Astrocyte of the cerebellum (primary cell): Measurements from ENCODE around the gene ADAMTS4.

ENCODE experiments used
- DNase-seq: peaks from one replicate; pipeline ENCODE4 v3.0.0-alpha.2; 2011; ENCODE audit warnings: low read depth
- H3K4me3 ChIP-seq: 2 replicates; pipeline ENCODE4 v1.5.1; 2011; ENCODE audit warnings: mild to moderate bottlenecking, low read depth, low read length, moderate library complexity
- in situ Hi-C: cut with HindIII; loops from 2 replicates; pipeline ENCODE4 v1.10.0; 2017; ENCODE audit warnings: low sequenced_read_pairs
- TF ChIP-seq, protein P1 (sequence below): IDR thresholded peaks from 2 replicates; pipeline ENCODE4 v1.5.1; 2012; ENCODE audit warnings: low read length, low read depth, moderate library complexity, mild to moderate bottlenecking; ENCODE audit errors: missing control alignments

The ADAMTS4 gene

GRCh38 chr1:161145832-161146231 lies 53.0 kb downstream of the ADAMTS4 start:
- no peak overlapping the region for H3K4me3 ChIP-seq
- in situ Hi-C loops, result loop anchor here (10.0 kb wide), 1 partner anchor 101 kb away; the partner anchor contains the start of gene USF1
- no peak for DNase-seq
- TF ChIP-seq, protein P1, sequence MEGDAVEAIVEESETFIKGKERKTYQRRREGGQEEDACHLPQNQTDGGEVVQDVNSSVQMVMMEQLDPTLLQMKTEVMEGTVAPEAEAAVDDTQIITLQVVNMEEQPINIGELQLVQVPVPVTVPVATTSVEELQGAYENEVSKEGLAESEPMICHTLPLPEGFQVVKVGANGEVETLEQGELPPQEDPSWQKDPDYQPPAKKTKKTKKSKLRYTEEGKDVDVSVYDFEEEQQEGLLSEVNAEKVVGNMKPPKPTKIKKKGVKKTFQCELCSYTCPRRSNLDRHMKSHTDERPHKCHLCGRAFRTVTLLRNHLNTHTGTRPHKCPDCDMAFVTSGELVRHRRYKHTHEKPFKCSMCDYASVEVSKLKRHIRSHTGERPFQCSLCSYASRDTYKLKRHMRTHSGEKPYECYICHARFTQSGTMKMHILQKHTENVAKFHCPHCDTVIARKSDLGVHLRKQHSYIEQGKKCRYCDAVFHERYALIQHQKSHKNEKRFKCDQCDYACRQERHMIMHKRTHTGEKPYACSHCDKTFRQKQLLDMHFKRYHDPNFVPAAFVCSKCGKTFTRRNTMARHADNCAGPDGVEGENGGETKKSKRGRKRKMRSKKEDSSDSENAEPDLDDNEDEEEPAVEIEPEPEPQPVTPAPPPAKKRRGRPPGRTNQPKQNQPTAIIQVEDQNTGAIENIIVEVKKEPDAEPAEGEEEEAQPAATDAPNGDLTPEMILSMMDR, result no peak

DNA sequence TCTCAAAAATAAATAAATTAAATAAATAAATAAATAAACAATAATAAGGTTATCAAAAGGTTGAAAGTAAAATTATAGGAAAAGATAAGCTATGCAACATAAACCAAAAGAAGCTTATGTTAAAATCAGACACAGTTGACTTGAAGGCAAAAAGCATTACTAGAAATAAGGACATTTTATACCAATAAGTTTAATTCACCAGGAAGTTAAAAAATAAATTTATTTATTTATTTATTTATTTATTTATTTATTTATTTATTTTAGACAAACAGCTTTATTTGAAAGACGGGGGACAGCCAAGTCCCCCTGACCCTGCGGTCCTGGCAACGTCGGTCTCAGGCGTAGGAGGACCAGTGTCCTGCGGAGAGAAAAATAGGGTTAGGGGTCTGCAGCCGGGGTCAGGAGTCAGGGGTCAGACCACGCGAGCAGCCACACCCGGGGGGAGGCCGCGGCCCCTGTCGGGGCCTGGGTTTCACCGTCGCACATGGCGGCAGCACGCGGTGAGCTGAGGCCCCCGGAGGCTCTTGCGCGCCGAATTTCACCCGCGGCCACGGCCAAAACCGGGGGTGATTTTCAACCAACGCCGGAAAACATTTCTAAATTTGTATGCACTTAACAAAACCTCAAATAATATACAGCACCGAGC lies 58.0 kb downstream of the ADAMTS4 start:
- DNase-seq, result no peak
- TF ChIP-seq, protein P1, result no peak
- in situ Hi-C loops, result loop anchor here (10.0 kb wide), 1 partner anchor 96 kb away; the partner anchor contains the start of gene USF1
- no peak overlapping the region for H3K4me3 ChIP-seq

DNA sequence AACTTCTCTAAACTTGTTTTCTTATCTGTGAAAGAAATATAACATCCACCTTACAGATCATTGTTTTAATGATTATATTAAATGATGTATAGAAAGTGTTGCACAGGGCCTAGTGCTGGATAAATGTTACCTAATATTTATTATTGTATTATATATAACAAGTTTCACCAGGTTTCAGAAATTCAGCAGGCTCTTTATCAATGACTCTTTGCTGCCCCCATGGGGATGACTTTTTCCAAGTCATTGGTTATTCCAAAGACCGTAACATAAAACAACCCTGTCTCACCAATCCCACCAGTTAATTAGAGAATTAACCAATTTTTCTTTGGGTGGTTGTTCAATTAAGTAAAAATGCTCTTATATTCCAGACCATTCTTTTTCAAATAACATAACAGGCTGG lies 59.1 kb downstream of the ADAMTS4 start:
- in situ Hi-C loops, result loop anchor here (10.0 kb wide), 1 partner anchor 95 kb away; the partner anchor contains the start of gene USF1
- no peak overlapping the region for H3K4me3 ChIP-seq
- peak; percentile 35 for DNase-seq
- TF ChIP-seq, protein P1, result peak; percentile 61

DNA sequence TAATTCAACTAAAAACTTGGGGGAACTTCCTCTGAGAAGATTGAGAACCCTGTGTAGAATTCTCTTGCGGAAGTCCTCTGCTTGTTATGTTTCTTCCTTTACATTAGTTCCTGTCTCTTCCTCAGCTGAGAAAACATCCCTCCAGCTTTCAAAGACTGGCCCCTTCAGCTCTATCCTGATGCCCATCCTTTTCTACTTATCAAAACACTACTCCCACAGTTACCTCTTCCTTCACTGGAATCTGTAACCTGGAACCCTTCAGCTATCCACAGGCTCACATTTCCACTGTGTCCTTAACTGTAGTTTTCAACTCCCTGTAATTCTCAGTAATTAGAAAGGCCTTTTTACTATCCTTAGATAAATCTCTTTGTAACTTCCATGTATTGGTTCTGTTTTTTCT lies 60.4 kb downstream of the ADAMTS4 start:
- no peak for DNase-seq
- no peak overlapping the region for H3K4me3 ChIP-seq
- in situ Hi-C loops, result no loop called here
- TF ChIP-seq, protein P1, result no peak

- H3K4me3 ChIP-seq, result no peak overlapping the region
- TF ChIP-seq, protein P1, result no peak
- no peak for DNase-seq
- in situ Hi-C loops, result no loop called here
Observed at GRCh38 chr1:161137881-161138280, 61.0 kb downstream of the ADAMTS4 start.
